Nephron (organoid): ENCODE results near the gene ADCY9.
A peak's percentile ranks its signal among the peaks of the same experiment; 100 is the strongest.

Experiments
- H3K27ac Mint-ChIP-seq, 3 experiments: 2 replicates each; pipeline ENCODE4 v1.8.0; 2020; ENCODE audit warnings: mixed read lengths in 3 of 3, mild to moderate bottlenecking in 2 of 3, moderate library complexity in 1 of 3
- H3K27me3 Mint-ChIP-seq: 2 replicates; pipeline ENCODE4 v1.8.0; 2021; ENCODE audit warnings: low read depth, mild to moderate bottlenecking, moderate library complexity, mixed read lengths
- H3K36me3 Mint-ChIP-seq: 2 replicates; pipeline ENCODE4 v1.8.0; 2020; ENCODE audit warnings: low read depth, mixed read lengths
- H3K4me1 Mint-ChIP-seq: 2 replicates; pipeline ENCODE4 v1.8.0; 2020; ENCODE audit warnings: mixed read lengths
- H3K4me3 Mint-ChIP-seq, 3 experiments: 2 replicates each; pipeline ENCODE4 v1.8.0; 2020; ENCODE audit warnings: mild to moderate bottlenecking in 3 of 3, mixed read lengths in 3 of 3, moderate library complexity in 2 of 3
- H3K9me3 Mint-ChIP-seq: 2 replicates; pipeline ENCODE4 v1.8.0; 2020; ENCODE audit warnings: mixed read lengths
- CTCF ChIP-seq, 3 experiments: fragments of 200-600 bp; sonication (generic); IDR thresholded peaks; one replicate each; pipeline ENCODE4 v1.5.0; 2021; ENCODE audit warnings: antibody characterized with exemption in 3 of 3; ENCODE audit not compliant: unreplicated experiment in 3 of 3

ADCY9 gene

DNA sequence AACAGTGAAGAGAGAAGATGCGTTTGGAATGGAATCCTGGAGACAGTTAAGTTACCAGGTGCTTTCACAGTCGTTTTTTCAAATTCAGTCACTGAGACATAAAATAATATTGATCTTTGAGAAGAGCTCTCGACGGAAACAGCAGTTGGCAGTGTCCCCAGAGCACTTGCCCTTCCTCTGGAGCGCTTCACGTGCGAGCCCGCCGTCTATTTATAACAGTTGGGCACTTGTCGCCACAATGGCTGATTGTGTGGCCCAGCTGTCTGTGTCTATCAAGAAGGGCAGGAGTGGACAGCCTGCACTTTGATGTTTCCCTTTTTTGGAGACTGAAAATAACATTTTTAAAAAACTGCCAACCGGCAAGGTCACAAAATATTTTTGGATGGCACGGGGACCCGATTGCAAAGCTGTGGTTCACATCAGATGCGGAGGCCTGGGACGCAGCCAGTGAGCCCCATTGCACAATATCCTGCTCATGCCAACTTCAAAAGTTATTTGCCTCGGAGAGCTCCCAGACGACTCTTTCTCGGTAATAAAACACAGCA lies 62.9 kb downstream of the ADCY9 start:
- TF ChIP-seq CTCF (IDR thresholded peaks at IDR 0.05; ENCODE audit: unreplicated experiment in 3 of 3): no peak
- Mint-ChIP-seq H3K27ac (peak overlapping the region; percentile 67 to 98 (median 93)), H3K27me3 (no peaks in the 10 kb centered on the region), H3K9me3 (peaks cover under 1% of the 10 kb centered on the region), H3K4me3 (peak overlapping the region in 2 of 3 experiments; percentile 27 to 72), H3K36me3 (peaks cover 1% of the 10 kb centered on the region), H3K4me1 (peaks cover 43% of the 10 kb centered on the region)

DNA sequence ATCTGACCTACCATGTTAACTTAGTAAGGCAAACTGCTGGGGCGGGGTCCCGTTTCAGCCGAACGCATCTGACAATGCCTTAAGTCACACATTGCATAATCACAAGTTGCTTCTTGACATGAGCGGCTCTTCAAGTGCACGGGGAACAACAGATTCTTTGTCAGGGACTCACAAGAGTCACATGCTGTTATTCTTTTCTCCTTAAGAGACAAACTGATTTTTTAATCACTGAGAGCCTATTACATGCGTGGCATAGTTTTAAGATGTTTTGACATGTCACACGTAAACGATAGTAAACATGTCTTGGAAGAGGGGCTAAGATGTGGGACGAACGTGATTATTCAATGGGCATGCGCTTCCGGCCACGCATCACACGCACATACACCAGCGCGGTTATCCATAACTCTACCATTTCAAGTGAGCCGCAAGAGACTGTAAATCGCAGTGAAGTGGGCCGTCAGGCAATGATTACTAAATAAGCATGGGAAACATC lies 63.4 kb downstream of the ADCY9 start:
- TF ChIP-seq CTCF (IDR thresholded peaks at IDR 0.05; ENCODE audit: unreplicated experiment in 3 of 3): no peak

DNA sequence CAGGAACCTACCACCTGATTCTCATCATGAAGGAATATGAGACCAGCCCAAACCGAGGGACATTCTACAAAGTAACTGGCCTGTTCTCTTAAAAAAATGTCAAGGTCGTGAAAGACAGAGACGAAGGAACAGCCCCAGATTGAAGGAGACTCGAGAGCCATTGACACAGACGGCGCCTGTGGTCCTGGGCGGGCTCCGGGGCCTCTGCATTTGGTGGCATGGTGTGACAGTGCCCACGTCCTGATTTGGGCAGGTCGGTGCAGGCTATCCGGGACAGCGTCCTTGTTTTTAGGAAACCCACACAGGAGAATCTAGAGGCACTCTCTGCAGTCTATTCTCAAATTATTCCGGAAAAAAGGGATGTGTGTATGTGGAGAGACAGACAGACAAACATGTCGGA lies 64.1 kb downstream of the ADCY9 start:
- Mint-ChIP-seq H3K27ac (peak overlapping the region in 2 of 3 experiments; percentile 67 to 93), H3K36me3 (no peaks in the 10 kb centered on the region), H3K9me3 (no peaks in the 10 kb centered on the region), H3K27me3 (no peaks in the 10 kb centered on the region), H3K4me1 (peaks cover 42% of the 10 kb centered on the region), H3K4me3 (no peak overlapping the region)
- TF ChIP-seq CTCF (IDR thresholded peaks at IDR 0.05; ENCODE audit: unreplicated experiment in 3 of 3): no peak

More for the DNA sequence above, 63.4 kb downstream of the ADCY9 start:
- Mint-ChIP-seq H3K4me3 (peak overlapping the region in 2 of 3 experiments; percentile 10 to 72), H3K4me1 (peaks cover 47% of the 10 kb centered on the region), H3K27ac (peak overlapping the region; percentile 67 to 98 (median 93)), H3K27me3 (no peaks in the 10 kb centered on the region), H3K9me3 (no peaks in the 10 kb centered on the region), H3K36me3 (no peaks in the 10 kb centered on the region)

DNA sequence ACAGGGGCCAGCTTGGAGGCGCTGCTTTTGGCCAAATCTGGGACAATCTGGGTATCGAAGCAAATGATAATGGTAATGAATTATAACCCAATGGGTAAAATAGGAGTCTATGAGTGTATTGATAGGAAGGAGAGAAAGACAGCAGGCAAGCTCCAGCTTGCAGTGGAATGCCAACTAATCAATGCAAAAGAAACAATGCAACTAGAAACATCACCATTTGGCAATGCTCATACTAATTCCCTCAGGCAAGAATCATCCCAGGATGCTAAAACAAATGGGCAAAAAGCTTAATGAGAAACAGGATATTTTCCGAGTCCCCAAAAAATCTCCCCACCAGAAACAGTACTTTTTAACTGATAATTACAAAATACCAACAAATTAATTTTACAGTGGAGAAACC lies 64.7 kb downstream of the ADCY9 start:
- H3K36me3 Mint-ChIP-seq: no peaks in the 10 kb centered on the region
- H3K9me3 Mint-ChIP-seq: no peaks in the 10 kb centered on the region
- H3K4me3 Mint-ChIP-seq: no peak overlapping the region
- peaks cover 42% of the 10 kb centered on the region for H3K4me1 Mint-ChIP-seq
- no peak for TF ChIP-seq CTCF (IDR thresholded peaks at IDR 0.05; ENCODE audit: unreplicated experiment in 3 of 3)
- no peaks in the 10 kb centered on the region for H3K27me3 Mint-ChIP-seq
- peak overlapping the region in 2 of 3 experiments; percentile 39 to 67 for H3K27ac Mint-ChIP-seq

DNA sequence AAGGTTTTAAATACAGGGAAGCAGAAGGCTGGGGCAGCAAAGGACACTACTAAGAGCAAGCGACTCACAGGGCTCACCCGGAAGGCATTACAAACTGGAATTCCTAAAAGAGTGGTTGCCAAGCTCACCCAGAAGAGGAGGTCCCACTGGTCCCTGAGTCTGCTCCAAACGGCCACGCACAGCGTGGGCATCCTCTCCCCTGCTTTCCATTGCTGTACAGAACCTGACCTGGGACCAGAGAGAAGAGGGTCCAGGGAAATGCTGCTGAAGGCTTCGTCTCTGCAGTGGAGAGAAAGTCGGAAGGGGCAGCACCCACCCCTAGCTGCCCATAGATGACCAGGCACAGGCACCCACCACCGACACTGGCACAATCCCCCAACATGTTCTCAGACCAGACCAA lies 67.2 kb downstream of the ADCY9 start:
- no peak for TF ChIP-seq CTCF (IDR thresholded peaks at IDR 0.05; ENCODE audit: unreplicated experiment in 3 of 3)
- Mint-ChIP-seq H3K9me3 (no peaks in the 10 kb centered on the region), H3K4me3 (no peak overlapping the region), H3K27me3 (no peaks in the 10 kb centered on the region), H3K27ac (no peak overlapping the region), H3K36me3 (no peaks in the 10 kb centered on the region), H3K4me1 (peaks cover 54% of the 10 kb centered on the region)

DNA sequence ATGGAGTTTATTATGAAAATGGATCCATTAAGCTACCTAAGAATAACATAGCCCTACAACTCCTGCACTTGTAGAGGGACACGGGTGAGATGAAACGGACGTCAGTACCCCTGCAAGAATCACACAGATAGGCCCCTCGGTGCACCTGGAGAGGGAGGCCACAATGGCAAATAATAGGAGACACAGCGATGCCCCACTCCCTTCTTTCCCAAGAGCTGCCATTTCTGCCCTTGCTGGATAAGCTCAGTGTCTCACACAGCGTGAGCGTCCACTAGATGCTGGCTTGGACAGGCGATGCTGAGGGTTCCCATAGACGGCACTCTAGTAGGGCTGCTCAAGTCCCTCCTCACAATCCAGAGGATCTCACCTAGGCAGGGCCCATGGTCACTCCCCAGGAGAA lies 67.8 kb downstream of the ADCY9 start:
- peaks cover 49% of the 10 kb centered on the region for H3K4me1 Mint-ChIP-seq
- peak overlapping the region in 1 of 3 experiments; percentile 7 for H3K27ac Mint-ChIP-seq
- H3K4me3 Mint-ChIP-seq: no peak overlapping the region
- no peak for TF ChIP-seq CTCF (IDR thresholded peaks at IDR 0.05; ENCODE audit: unreplicated experiment in 3 of 3)
- H3K9me3 Mint-ChIP-seq: no peaks in the 10 kb centered on the region
- no peaks in the 10 kb centered on the region for H3K36me3 Mint-ChIP-seq
- no peaks in the 10 kb centered on the region for H3K27me3 Mint-ChIP-seq
